Right lung (tissue), 5 donors: ENCODE results near the gene GPR101. TPM values are rescaled to one million over a fixed set of nuclear protein-coding genes. Genes with fewer than 3 reads are reported as not detected.
"Not testable (repeated sequence)": the region's sequence is repeated elsewhere in the genome, so short reads cannot be mapped to it uniquely, and the experiment has no call there.

Experiments used
- DNase-seq, 2 donors: peaks; one replicate each; pipeline ENCODE4 v3.0.0-alpha.2; 2013
- polyA plus RNA-seq, 5 donors: library from polyadenylated mRNA; unstranded; fragments of 120-200 nt; gene quantifications; one replicate each; pipeline versions ENCODE4 v1.2.1 to v1.2.3, GENCODE V29; 2013; ENCODE audit warnings: inconsistent platforms in 1 of 5, low replicate concordance in 1 of 5; ENCODE audit not compliant: insufficient read length in 5 of 5, insufficient read depth in 1 of 5

Gene GPR101
- polyA plus RNA-seq, 5 donors = not detected

DNA sequence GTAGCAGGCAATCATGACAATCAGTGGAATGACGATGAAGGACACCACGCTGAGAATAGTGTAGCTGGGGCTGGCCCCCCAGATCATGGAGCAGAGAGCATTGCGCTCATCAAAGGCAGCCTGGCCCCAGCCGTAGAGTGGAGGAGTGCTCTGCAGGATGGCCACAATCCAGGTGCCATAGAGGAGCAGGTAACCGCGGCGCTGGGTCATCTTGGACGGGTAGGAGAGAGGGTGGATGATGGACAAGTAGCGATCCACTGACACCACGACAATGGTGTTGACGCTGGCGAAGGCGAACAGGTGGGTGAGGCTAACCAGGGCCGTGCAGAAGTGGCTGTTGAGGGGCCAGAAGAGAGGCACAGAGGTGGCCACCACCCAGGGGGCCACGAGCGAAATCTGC lies 2.8 kb downstream of the GPR101 start:
- no peak for DNase-seq

DNA sequence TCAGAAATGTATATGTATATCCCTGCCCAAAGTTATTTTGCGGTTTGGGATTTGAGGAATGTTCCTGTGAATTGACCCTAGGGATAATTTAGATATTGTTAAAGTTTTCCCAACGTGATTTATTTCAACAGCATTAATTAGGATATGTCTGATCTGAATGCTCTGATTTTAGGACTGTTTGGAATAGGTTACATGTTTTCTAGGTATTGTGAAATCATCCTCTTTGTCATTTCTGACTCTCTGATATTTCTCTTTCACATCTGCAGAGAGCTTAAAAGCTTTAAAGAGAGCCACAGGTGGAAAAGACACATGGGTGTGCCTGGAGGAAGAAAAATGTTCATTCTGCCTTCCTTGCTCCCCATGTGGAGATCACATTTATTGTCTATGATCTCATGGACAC lies 5.1 kb downstream of the GPR101 start:
- DNase-seq = no peak

DNA sequence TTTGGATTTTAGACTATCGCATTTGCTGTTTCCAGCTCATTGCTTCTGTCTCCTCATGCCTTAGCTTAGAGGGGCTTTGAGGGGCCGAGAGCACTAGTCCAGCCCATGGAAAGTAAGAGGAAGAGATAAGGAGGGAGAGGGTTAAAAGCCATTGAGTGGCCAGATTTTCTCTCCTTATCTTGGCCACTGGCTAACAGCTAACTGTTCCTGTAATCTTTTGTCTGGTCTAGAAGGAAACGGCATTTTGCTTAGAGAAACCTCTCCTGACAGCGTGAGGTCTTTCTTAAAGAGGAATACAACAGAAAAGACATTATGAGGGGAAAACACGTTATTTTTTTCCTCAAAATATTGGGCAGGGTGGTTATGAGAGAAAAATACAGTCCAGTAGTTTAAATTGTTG lies 7.9 kb downstream of the GPR101 start:
- DNase-seq = no peak

- not testable (repeated sequence) for DNase-seq
These were observed 33.6 kb downstream of the GPR101 start for GRCh38 chrX:137000236-137000635.

- no peak for DNase-seq
These were observed 34.8 kb downstream of the GPR101 start for GRCh38 chrX:136999024-136999423.

Other genes starting within 250 kb of the GPR101 start
- 100 to 1,000 TPM; 343 to 532 (median 456) TPM for gene RBMX, start 153.3 kb downstream of the GPR101 start, polyA plus RNA-seq